Skeletal muscle tissue (tissue), 4 donors: ENCODE results near the gene PRKG1. TPM values are rescaled to one million over a fixed set of nuclear protein-coding genes. Genes with fewer than 3 reads are reported as not detected.

Experiments used
- H3K27ac ChIP-seq: one replicate; pipeline ENCODE4 v1.7.0; 2013; ENCODE audit warnings: mild to moderate bottlenecking, low read depth, low read length, inconsistent platforms
- H3K27me3 ChIP-seq, 3 donors: one replicate each; pipeline ENCODE4 v1.7.0; 2013; ENCODE audit warnings: low read length in 3 of 3; ENCODE audit not compliant: control insufficient read depth in 3 of 3, insufficient read depth in 3 of 3
- H3K36me3 ChIP-seq, 3 donors: one replicate each; pipeline ENCODE4 v1.7.0; 2013; ENCODE audit warnings: low read length in 3 of 3; ENCODE audit not compliant: control insufficient read depth in 3 of 3, insufficient read depth in 3 of 3
- H3K4me1 ChIP-seq, 3 donors: one replicate each; pipeline ENCODE4 v1.7.0; 2013; ENCODE audit warnings: low read length in 3 of 3, mild to moderate bottlenecking in 3 of 3; ENCODE audit not compliant: control insufficient read depth in 3 of 3, insufficient read depth in 3 of 3
- H3K4me3 ChIP-seq, 3 donors: one replicate each; pipeline ENCODE4 v1.7.0; 2013; ENCODE audit warnings: low read length in 3 of 3
- H3K9ac ChIP-seq, 3 donors: one replicate each; pipeline ENCODE4 v1.7.0; 2013; ENCODE audit warnings: low read length in 3 of 3, mild to moderate bottlenecking in 3 of 3, moderate library complexity in 2 of 3, low read depth in 1 of 3
- H3K9me3 ChIP-seq, 3 donors: one replicate each; pipeline ENCODE4 v1.7.0; 2013; ENCODE audit warnings: low read length in 3 of 3; ENCODE audit not compliant: control insufficient read depth in 3 of 3
- total RNA-seq: library from RNA; depleted of rRNA; stranded (reverse); fragments of >200 nt; gene quantifications from one replicate; pipeline ENCODE4 v1.2.3, GENCODE V29; 2014
- donor health status: Osteomylitis.

PRKG1 gene
- total RNA-seq, 1 donor from 2014 or later, result 44.9 TPM

- H3K27me3 ChIP-seq, result no peaks in the 10 kb centered on the region
- H3K9ac ChIP-seq, result peak overlapping the region in 1 of 3 donors; percentile 62
- H3K36me3 ChIP-seq, result no peaks in the 10 kb centered on the region
- peak overlapping the region; percentile 61 for H3K27ac ChIP-seq
- no peaks in the 10 kb centered on the region for H3K9me3 ChIP-seq
- peaks cover 11 to 19% (median 16%) of the 10 kb centered on the region in 3 donors for H3K4me1 ChIP-seq
- no peak overlapping the region for H3K4me3 ChIP-seq
Measured at GRCh38 chr10:51300617-51301304, 226.5 kb downstream of the PRKG1 start.

- Histone ChIP-seq H3K36me3 (no peaks in the 10 kb centered on the region), H3K27me3 (no peaks in the 10 kb centered on the region), H3K4me1 (peaks cover 11 to 19% (median 16%) of the 10 kb centered on the region in 3 donors), H3K9ac (peak overlapping the region in 1 of 3 donors; percentile 28), H3K27ac (peak overlapping the region; percentile 61), H3K9me3 (no peaks in the 10 kb centered on the region), H3K4me3 (no peak overlapping the region)
Measured at GRCh38 chr10:51301644-51302043, 227.4 kb downstream of the PRKG1 start.

GRCh38 chr10:51302316-51302715, 228.0 kb downstream of the PRKG1 start:
- no peaks in the 10 kb centered on the region for H3K27me3 ChIP-seq
- no peak overlapping the region for H3K9ac ChIP-seq
- peaks cover 11 to 19% (median 16%) of the 10 kb centered on the region in 3 donors for H3K4me1 ChIP-seq
- H3K9me3 ChIP-seq, result no peaks in the 10 kb centered on the region
- no peaks in the 10 kb centered on the region for H3K36me3 ChIP-seq
- no peak overlapping the region for H3K4me3 ChIP-seq
- peak overlapping the region; percentile 61 for H3K27ac ChIP-seq

GRCh38 chr10:51308116-51308515, 233.8 kb downstream of the PRKG1 start:
- Histone ChIP-seq H3K27ac (no peak overlapping the region), H3K9ac (no peak overlapping the region), H3K36me3 (no peaks in the 10 kb centered on the region), H3K27me3 (no peaks in the 10 kb centered on the region), H3K9me3 (no peaks in the 10 kb centered on the region), H3K4me1 (peaks cover 0 to 13% (median 4%) of the 10 kb centered on the region in 3 donors), H3K4me3 (no peak overlapping the region)

GRCh38 chr10:51311228-51311627, 236.9 kb downstream of the PRKG1 start:
- no peak overlapping the region for H3K9ac ChIP-seq
- H3K4me1 ChIP-seq, result peaks cover 0 to 13% (median 4%) of the 10 kb centered on the region in 3 donors
- H3K4me3 ChIP-seq, result no peak overlapping the region
- no peaks in the 10 kb centered on the region for H3K9me3 ChIP-seq
- no peak overlapping the region for H3K27ac ChIP-seq
- H3K27me3 ChIP-seq, result no peaks in the 10 kb centered on the region
- H3K36me3 ChIP-seq, result no peaks in the 10 kb centered on the region

- no peaks in the 10 kb centered on the region for H3K27me3 ChIP-seq
- no peak overlapping the region for H3K27ac ChIP-seq
Measured at GRCh38 chr10:51312817-51313216, 238.5 kb downstream of the PRKG1 start.

GRCh38 chr10:51313251-51313650, 239.0 kb downstream of the PRKG1 start:
- no peaks in the 10 kb centered on the region for H3K36me3 ChIP-seq
- no peaks in the 10 kb centered on the region for H3K9me3 ChIP-seq
- H3K27me3 ChIP-seq, result no peaks in the 10 kb centered on the region
- H3K9ac ChIP-seq, result no peak overlapping the region
- no peak overlapping the region for H3K27ac ChIP-seq
- no peak overlapping the region for H3K4me3 ChIP-seq
- peaks cover 0 to 13% (median 4%) of the 10 kb centered on the region in 3 donors for H3K4me1 ChIP-seq

More at GRCh38 chr10:51312817-51313216, 238.5 kb downstream of the PRKG1 start:
- no peaks in the 10 kb centered on the region for H3K9me3 ChIP-seq
- peaks cover 0 to 13% (median 4%) of the 10 kb centered on the region in 3 donors for H3K4me1 ChIP-seq
- H3K36me3 ChIP-seq, result no peaks in the 10 kb centered on the region
- H3K4me3 ChIP-seq, result no peak overlapping the region
- H3K9ac ChIP-seq, result no peak overlapping the region

GRCh38 chr10:51313773-51314478, 239.6 kb downstream of the PRKG1 start:
- no peaks in the 10 kb centered on the region for H3K9me3 ChIP-seq
- peaks cover 0 to 13% (median 4%) of the 10 kb centered on the region in 3 donors for H3K4me1 ChIP-seq
- H3K9ac ChIP-seq, result no peak overlapping the region
- H3K36me3 ChIP-seq, result no peaks in the 10 kb centered on the region
- H3K4me3 ChIP-seq, result no peak overlapping the region
- no peak overlapping the region for H3K27ac ChIP-seq
- H3K27me3 ChIP-seq, result no peaks in the 10 kb centered on the region

GRCh38 chr10:51314481-51314880, 240.2 kb downstream of the PRKG1 start:
- peaks cover 0 to 13% (median 4%) of the 10 kb centered on the region in 3 donors for H3K4me1 ChIP-seq
- no peaks in the 10 kb centered on the region for H3K36me3 ChIP-seq
- no peak overlapping the region for H3K27ac ChIP-seq
- no peaks in the 10 kb centered on the region for H3K27me3 ChIP-seq
- H3K9me3 ChIP-seq, result no peaks in the 10 kb centered on the region
- no peak overlapping the region for H3K9ac ChIP-seq
- H3K4me3 ChIP-seq, result no peak overlapping the region
